HG03097 (cell line): ENCODE measurements around the gene CHST12.

Experiments used
- ATAC-seq: cut with Tn5 transposase; IDR thresholded peaks from one replicate; pipeline ENCODE4 v1.9.1; 2021; ENCODE audit not compliant: unreplicated experiment, low FRiP score

The CHST12 gene

GRCh38 chr7:2476776-2477446, 73.5 kb downstream of the CHST12 start:
- no peak for ATAC-seq

GRCh38 chr7:2477447-2478398, 74.3 kb downstream of the CHST12 start:
- ATAC-seq, result no peak

- ATAC-seq, result no peak
Measured at GRCh38 chr7:2478399-2478785, 75.0 kb downstream of the CHST12 start.

GRCh38 chr7:2478800-2479199, 75.4 kb downstream of the CHST12 start:
- no peak for ATAC-seq

- ATAC-seq, result no peak
Measured at GRCh38 chr7:2479276-2480069, 76.1 kb downstream of the CHST12 start.

GRCh38 chr7:2480070-2480408, 76.6 kb downstream of the CHST12 start:
- ATAC-seq, result no peak

GRCh38 chr7:2481195-2481594, 77.8 kb downstream of the CHST12 start:
- no peak for ATAC-seq

GRCh38 chr7:2482725-2483451, 79.5 kb downstream of the CHST12 start:
- ATAC-seq, result no peak

GRCh38 chr7:2483494-2483893, 80.1 kb downstream of the CHST12 start:
- no peak for ATAC-seq

GRCh38 chr7:2484868-2485267, 81.5 kb downstream of the CHST12 start:
- ATAC-seq, result no peak

- no peak for ATAC-seq
Measured at GRCh38 chr7:2487586-2488271, 84.3 kb downstream of the CHST12 start.

GRCh38 chr7:2488272-2488645, 84.8 kb downstream of the CHST12 start:
- ATAC-seq, result no peak

GRCh38 chr7:2488681-2489080, 85.3 kb downstream of the CHST12 start:
- no peak for ATAC-seq

GRCh38 chr7:2490181-2490651, 86.8 kb downstream of the CHST12 start:
- ATAC-seq, result no peak

- no peak for ATAC-seq
Measured at GRCh38 chr7:2492038-2492437, 88.6 kb downstream of the CHST12 start.

GRCh38 chr7:2493205-2494164, 90.1 kb downstream of the CHST12 start:
- no peak for ATAC-seq

GRCh38 chr7:2494191-2495130, 91.0 kb downstream of the CHST12 start:
- no peak for ATAC-seq
